T-cell (primary cell): ENCODE measurements around the gene TPPP. TPM values are rescaled to one million over a fixed set of nuclear protein-coding genes. Genes with fewer than 3 reads are reported as not detected.
A peak's percentile ranks its signal among the peaks of the same experiment; 100 is the strongest.

Experiments used
- ATAC-seq, 4 experiments: fragments of 200-7000 bp in 3 of 4; fragments of 150-1000 bp in 1 of 4; cut with Tn5 transposase; replicated peaks in 1 of 4; 1 replicate in 3 of 4; 2 replicates in 1 of 4; pipeline ENCODE4 v1.10.0; 2021; ENCODE audit warnings: moderate library complexity in 3 of 4, mild to moderate bottlenecking in 2 of 4, moderate number of reproducible peaks in 1 of 4
- CTCF ChIA-PET, 2 donors: fragments of 300-600 bp; sonication (Branson Sonifier 250); formaldehyde crosslinking; loops; one replicate each; lab custom pipeline; 2022; ENCODE audit warnings: antibody characterized with exemption in 2 of 2; lab: Charles Lee
- POLR2A ChIA-PET, 2 donors: fragments of 300-600 bp; sonication (Branson Sonifier 250); formaldehyde crosslinking; loops; one replicate each; lab custom pipeline; 2022; ENCODE audit warnings: antibody characterized with exemption in 2 of 2; lab: Charles Lee
- DNase-seq, 35 experiments: peaks; one replicate each; pipeline versions ENCODE4 v3.0.0 to v3.0.0-alpha.2; 2013 to 2023
- H3K27ac ChIP-seq: one replicate; pipeline ENCODE4 v1.5.1; 2013; ENCODE audit warnings: low read length
- H3K27me3 ChIP-seq, 2 experiments: replicated peaks in 1 of 2; 1 replicate in 1 of 2; 2 replicates in 1 of 2; pipeline versions ENCODE4 v1.6.1 to v1.7.0; 2013; ENCODE audit warnings: low read length in 1 of 2, mixed read lengths in 1 of 2; ENCODE audit not compliant: control insufficient read depth in 2 of 2, insufficient read depth in 2 of 2; ENCODE audit errors: extremely low read depth in 1 of 2
- H3K36me3 ChIP-seq, 2 donors: 1 replicate in 1 of 2; 2 replicates in 1 of 2; pipeline versions ENCODE4 v1.6.1 to v1.7.0; 2013; ENCODE audit warnings: low read length in 1 of 2; ENCODE audit not compliant: control insufficient read depth in 2 of 2, insufficient read depth in 1 of 2; ENCODE audit errors: extremely low read depth in 1 of 2
- H3K4me1 ChIP-seq, 2 experiments: 1 replicate in 1 of 2; 2 replicates in 1 of 2; pipeline versions ENCODE4 v1.6.1 to v1.7.0; 2013; ENCODE audit warnings: low read length in 2 of 2, mixed read lengths in 1 of 2; ENCODE audit not compliant: insufficient read depth in 2 of 2, control insufficient read depth in 1 of 2; ENCODE audit errors: extremely low read depth in 1 of 2
- H3K4me3 ChIP-seq, 2 donors: 1 replicate in 1 of 2; 2 replicates in 1 of 2; pipeline versions ENCODE4 v1.5.1 to v1.7.0; 2013; ENCODE audit warnings: mild to moderate bottlenecking in 2 of 2, low read length in 1 of 2, moderate library complexity in 1 of 2; ENCODE audit not compliant: control insufficient read depth in 1 of 2; ENCODE audit errors: extremely low read depth in 1 of 2
- H3K9me3 ChIP-seq: 2 replicates; pipeline ENCODE4 v1.7.0; 2013
- H3K27ac Mint-ChIP-seq, 2 donors: one replicate each; pipeline ENCODE4 v1.8.0; 2020 to 2021; ENCODE audit warnings: mild to moderate bottlenecking in 2 of 2, mixed read lengths in 2 of 2
- H3K27me3 Mint-ChIP-seq, 2 donors: one replicate each; pipeline ENCODE4 v1.8.0; 2021 to 2022; ENCODE audit warnings: mixed read lengths in 2 of 2
- H3K36me3 Mint-ChIP-seq: one replicate; pipeline ENCODE4 v1.8.0; 2021; ENCODE audit warnings: mixed read lengths
- H3K4me1 Mint-ChIP-seq, 3 donors: one replicate each; pipeline ENCODE4 v1.8.0; 2020 to 2022; ENCODE audit warnings: mixed read lengths in 3 of 3, mild to moderate bottlenecking in 1 of 3
- H3K4me3 Mint-ChIP-seq, 3 donors: one replicate each; pipeline ENCODE4 v1.8.0; 2020 to 2022; ENCODE audit warnings: mild to moderate bottlenecking in 3 of 3, mixed read lengths in 3 of 3, moderate library complexity in 3 of 3
- H3K9me3 Mint-ChIP-seq, 3 donors: one replicate each; pipeline ENCODE4 v1.8.0; 2020 to 2022; ENCODE audit warnings: mixed read lengths in 3 of 3
- WGBS: methylation state at CpG from one replicate; pipeline ENCODE4 v1.1.5; 2013; ENCODE audit warnings: missing lambda C conversion rate; ENCODE audit not compliant: insufficient coverage; 5-methylcytosine and 5-hydroxymethylcytosine counted together
- total RNA-seq, 35 experiments: library from RNA in 6 of 35; stranded (reverse) in 6 of 35; fragments of 120-200 nt in 1 of 35; gene quantifications; one replicate each; pipeline versions ENCODE4 v1.2.1 to v1.2.4 and lab custom pipeline; 2013 to 2026

The TPPP gene
- total RNA-seq, 5 donors from 2014 or later (not counting 1 experiment from before 2014, with no cell fraction given) = 0.73 to 8.2 (median 1.1) TPM

DNA sequence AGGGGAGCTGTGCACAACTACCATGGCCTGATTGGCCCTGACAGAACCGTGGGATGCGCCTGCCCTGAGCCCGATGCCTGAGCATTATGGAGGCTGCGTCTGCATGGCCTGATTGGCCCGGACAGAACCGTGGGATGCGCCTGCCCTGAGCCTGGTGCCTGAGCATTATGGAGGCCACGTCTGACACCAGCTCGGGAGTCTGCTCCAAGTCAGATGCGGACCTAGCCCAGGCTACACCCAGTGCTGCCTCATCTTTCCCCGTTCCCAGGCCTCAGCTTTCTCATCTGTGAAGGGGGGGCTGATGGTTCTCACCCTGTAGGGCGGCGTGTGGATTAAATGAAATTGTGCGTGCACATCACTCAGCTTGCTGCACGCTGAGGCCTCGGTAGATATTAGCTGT lies 73.7 kb downstream of the TPPP start:
- Histone ChIP-seq H3K9me3 (no peaks in the 10 kb centered on the region), H3K27ac (no peak overlapping the region), H3K27me3 (no peaks in the 10 kb centered on the region), H3K36me3 (peaks cover 21 to 31% of the 10 kb centered on the region in 2 donors), H3K4me3 (no peak overlapping the region), H3K4me1 (peaks cover 0 to 4% of the 10 kb centered on the region in 2 experiments)
- H3K27ac Mint-ChIP-seq = no peak overlapping the region
- H3K36me3 Mint-ChIP-seq = peaks cover 55% of the 10 kb centered on the region
- ChIA-PET CTCF (no interaction called here), POLR2A (no interaction called here)
- 95% methylated on average over 15 of the region's 16 CpGs for WGBS
- H3K27me3 Mint-ChIP-seq = no peaks in the 10 kb centered on the region
- H3K9me3 Mint-ChIP-seq = no peaks in the 10 kb centered on the region
- peaks cover 14 to 29% (median 16%) of the 10 kb centered on the region in 3 donors for H3K4me1 Mint-ChIP-seq
- DNase-seq (no peak), ATAC-seq (no peak)
- H3K4me3 Mint-ChIP-seq = no peak overlapping the region

DNA sequence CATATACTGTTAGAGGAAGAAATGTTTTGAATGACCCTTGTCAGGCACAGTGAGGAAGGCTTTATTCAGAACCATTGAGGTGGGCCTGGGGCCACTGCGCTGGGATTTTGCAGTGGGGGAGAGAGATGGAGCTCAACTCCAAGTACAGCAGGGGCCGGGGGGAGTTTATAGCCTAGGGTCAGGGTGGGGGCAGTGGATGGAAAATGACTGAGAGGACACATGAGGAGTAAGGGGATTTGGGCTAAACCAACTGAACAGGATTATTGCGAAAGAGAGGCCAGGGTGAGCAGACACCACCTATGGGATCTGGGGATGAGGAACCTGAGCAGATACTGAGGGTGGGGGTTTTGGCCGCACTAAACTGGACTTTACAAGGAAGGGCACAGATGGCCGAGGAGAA lies 74.7 kb downstream of the TPPP start:
- Mint-ChIP-seq H3K27me3 (no peaks in the 10 kb centered on the region), H3K4me1 (peaks cover 22 to 38% (median 26%) of the 10 kb centered on the region in 3 donors), H3K9me3 (no peaks in the 10 kb centered on the region), H3K36me3 (peaks cover 53% of the 10 kb centered on the region), H3K4me3 (no peak overlapping the region), H3K27ac (no peak overlapping the region)
- ChIA-PET POLR2A (no interaction called here), CTCF (no interaction called here)
- H3K4me1 ChIP-seq = peaks cover 0 to 9% of the 10 kb centered on the region in 2 experiments
- DNase-seq = no peak
- peaks cover 17 to 31% of the 10 kb centered on the region in 2 donors for H3K36me3 ChIP-seq
- no peaks in the 10 kb centered on the region for H3K27me3 ChIP-seq
- WGBS = 100% methylated on average over 3 of the region's 5 CpGs
- no peaks in the 10 kb centered on the region for H3K9me3 ChIP-seq
- H3K4me3 ChIP-seq = no peak overlapping the region
- H3K27ac ChIP-seq = no peak overlapping the region
- ATAC-seq = no peak

DNA sequence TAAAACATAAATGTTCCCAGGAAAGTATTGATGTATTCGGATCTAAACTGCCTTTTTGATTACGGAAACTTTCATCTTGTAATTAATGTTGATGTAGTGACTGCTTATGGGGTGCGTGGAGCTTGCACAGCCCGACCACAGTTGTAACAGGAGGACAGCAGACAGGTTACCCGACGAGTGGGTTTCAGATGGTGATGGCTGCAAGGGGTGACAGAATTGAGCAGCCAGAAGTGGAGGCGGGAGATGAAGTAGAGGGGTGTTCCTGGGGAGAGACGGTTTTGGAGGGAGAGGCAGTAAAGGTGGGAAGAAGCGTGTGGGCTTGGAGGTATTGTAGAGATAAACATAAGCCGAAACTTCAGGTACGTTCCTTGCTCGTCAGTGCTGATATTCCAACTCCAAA lies 75.3 kb downstream of the TPPP start:
- no peak for ATAC-seq
- H3K9me3 ChIP-seq = no peaks in the 10 kb centered on the region

DNA sequence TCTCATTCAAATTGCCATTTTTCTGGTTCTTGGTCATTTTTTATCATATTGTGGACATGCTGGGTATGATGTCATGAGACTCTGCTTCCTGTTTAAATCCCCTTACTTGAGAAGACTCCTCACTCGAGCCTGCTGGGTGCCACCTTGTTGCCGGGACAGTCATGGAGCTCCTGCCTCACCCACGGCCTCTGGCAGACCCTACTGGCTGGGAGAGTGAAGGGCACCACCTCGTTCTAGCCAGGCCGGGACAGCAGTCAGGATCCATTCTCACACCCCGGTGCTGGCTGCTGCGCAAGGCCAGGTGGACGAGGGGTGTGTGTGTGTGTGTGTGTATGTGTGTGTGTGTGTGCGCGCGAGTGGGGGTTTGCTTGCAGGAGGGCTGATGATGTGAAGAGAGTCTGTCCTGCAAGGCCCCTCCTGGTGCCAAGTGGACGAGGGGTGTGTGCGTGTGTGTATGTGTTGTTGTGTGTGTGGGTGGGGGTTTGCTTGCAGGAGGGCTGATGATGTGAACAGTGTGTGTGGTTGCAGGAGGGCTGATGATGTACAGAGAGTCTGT lies 76.6 kb downstream of the TPPP start:
- Mint-ChIP-seq H3K4me3 (no peak overlapping the region), H3K27ac (no peak overlapping the region), H3K36me3 (peaks cover 46% of the 10 kb centered on the region), H3K27me3 (no peaks in the 10 kb centered on the region), H3K9me3 (no peaks in the 10 kb centered on the region), H3K4me1 (peaks cover 29 to 46% (median 32%) of the 10 kb centered on the region in 3 donors)
- Histone ChIP-seq H3K27me3 (no peaks in the 10 kb centered on the region), H3K36me3 (peaks cover 9 to 31% of the 10 kb centered on the region in 2 donors), H3K4me3 (no peak overlapping the region), H3K4me1 (peaks cover 0 to 22% of the 10 kb centered on the region in 2 experiments), H3K27ac (no peak overlapping the region), H3K9me3 (no peaks in the 10 kb centered on the region)
- ChIA-PET POLR2A (no interaction called here), CTCF (no interaction called here)
- ATAC-seq (no peak), DNase-seq (no peak)
- 84% methylated on average over 13 of the region's 13 CpGs for WGBS

More for the DNA sequence above, 75.3 kb downstream of the TPPP start:
- Histone ChIP-seq H3K4me1 (peaks cover 0 to 14% of the 10 kb centered on the region in 2 experiments), H3K27ac (no peak overlapping the region), H3K36me3 (peaks cover 17 to 31% of the 10 kb centered on the region in 2 donors), H3K4me3 (no peak overlapping the region), H3K27me3 (no peaks in the 10 kb centered on the region)
- H3K4me1 Mint-ChIP-seq = peaks cover 26 to 42% (median 28%) of the 10 kb centered on the region in 3 donors
- H3K36me3 Mint-ChIP-seq = peaks cover 53% of the 10 kb centered on the region
- DNase-seq = no peak
- CTCF ChIA-PET = no interaction called here
- POLR2A ChIA-PET = no interaction called here
- no peaks in the 10 kb centered on the region for H3K9me3 Mint-ChIP-seq
- H3K4me3 Mint-ChIP-seq = no peak overlapping the region
- no peaks in the 10 kb centered on the region for H3K27me3 Mint-ChIP-seq
- no peak overlapping the region for H3K27ac Mint-ChIP-seq
- WGBS = 99% methylated on average over 12 of the region's 12 CpGs

DNA sequence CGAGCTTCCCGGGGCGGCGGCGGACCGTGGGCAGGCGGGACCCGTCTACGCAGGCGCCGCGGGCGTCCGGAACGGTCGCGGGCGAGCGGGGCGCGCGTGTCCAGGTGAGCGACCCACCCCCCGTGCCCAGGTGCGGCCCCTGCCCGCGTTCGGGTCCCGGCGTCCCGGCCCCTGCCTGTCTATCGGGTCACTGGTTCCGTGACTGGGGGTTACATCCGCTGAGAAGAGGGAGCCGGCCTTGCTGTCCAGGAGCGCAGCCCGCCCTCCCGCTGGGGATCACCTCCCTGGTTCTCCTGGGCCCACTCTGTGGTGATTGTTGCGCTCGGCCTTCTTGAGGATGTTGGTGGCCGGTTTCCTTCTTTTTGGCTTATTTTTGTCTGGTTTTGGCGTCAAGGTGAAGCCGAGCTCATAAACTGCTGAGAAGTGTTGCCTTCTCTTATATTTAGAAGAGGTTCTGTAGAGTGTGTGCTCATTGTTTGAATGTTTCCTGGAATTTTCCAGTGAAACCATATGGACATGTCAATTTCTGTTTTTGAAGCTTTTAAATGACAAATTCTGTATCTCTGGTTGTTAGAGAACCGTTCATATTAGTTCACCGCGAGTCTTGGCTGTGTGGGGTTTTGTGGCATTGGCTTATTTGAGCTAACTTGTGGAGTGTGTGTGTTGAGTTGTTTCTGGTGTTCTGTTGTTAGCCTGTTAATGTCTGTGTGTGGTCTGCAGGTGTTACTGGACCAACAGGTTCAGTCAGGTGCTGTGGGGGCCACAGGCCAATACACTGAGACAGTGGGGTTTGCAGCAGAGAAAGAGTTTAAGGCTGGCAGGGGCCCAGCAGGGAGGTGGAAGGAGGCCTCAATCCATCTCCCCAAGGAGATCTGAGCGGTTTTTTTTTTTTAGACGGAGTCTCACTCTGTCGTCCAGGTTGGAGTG lies 80.4 kb downstream of the TPPP start:
- DNase-seq (peak in 2 of 35 experiments; percentile 7 to 10), ATAC-seq (peak; percentile 20 to 40 (median 32))
- 11% methylated on average over 39 of the region's 49 CpGs for WGBS
- Mint-ChIP-seq H3K36me3 (peaks cover 13% of the 10 kb centered on the region), H3K9me3 (no peaks in the 10 kb centered on the region), H3K4me3 (peak overlapping the region; percentile 89 to 93 (median 90)), H3K4me1 (peaks cover 37 to 59% (median 50%) of the 10 kb centered on the region in 3 donors), H3K27ac (peak overlapping the region in 1 of 2 donors; percentile 77), H3K27me3 (peaks cover 1 to 6% of the 10 kb centered on the region in 2 donors)
- Histone ChIP-seq H3K36me3 (peaks cover 2 to 4% of the 10 kb centered on the region in 2 donors), H3K27ac (no peak overlapping the region), H3K27me3 (peaks cover 0 to 12% of the 10 kb centered on the region in 2 experiments), H3K9me3 (no peaks in the 10 kb centered on the region), H3K4me1 (peaks cover 4 to 34% of the 10 kb centered on the region in 2 experiments), H3K4me3 (peak overlapping the region; percentile 80 to 92)
- CTCF ChIA-PET = no interaction called here
- POLR2A ChIA-PET = no interaction called here

DNA sequence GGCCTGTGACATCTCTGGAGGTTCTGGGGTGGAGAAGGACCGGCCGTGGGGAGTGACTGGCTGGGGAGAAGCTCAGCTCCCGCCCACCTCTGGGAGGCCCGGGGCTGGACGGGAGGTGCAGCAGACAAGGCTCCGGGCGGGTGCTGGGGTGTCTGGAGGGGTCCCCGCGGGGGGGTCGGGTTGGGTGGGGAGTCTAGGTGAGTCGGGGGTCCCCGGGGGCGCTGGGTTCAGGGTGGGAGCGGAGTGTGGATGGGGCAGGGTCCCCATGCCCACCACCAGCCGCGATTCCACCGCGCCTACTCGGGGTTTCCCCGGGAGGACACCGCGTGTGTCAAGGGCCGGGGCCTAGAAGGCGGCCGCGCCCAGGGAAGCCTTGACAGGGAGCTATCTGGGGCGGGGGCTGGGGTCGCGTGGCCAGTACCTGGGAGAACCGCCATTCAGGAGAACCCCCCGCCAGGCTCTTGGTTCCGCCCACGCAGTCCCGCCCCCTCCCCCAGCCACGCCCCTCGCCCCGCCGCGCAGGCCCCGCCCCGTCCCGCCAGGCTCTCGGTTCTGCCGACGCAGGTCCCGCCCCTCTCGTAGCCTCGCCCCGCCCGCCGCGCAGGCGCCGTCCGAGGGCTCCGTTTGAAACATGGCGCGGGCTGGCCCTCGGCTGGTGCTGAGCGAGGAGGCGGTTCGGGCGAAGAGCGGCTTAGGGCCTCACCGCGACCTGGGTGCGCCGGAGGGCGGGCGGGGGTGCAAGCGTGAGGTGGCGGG lies 81.2 kb downstream of the TPPP start, which contains the start of gene CEP72:
TSS of gene CEP72 (plus strand) at position 610 of the 756 bp plus-strand sequence. CDS start at position 632, 22 bp downstream.
- Mint-ChIP-seq H3K36me3 (peaks cover 13% of the 10 kb centered on the region), H3K27ac (peak within 1 kb of the TSS; percentile 48 to 77), H3K4me1 (peaks cover 45 to 65% (median 57%) of the 10 kb centered on the region in 3 donors), H3K4me3 (peak within 1 kb of the TSS; percentile 89 to 93 (median 90)), H3K9me3 (no peaks in the 10 kb centered on the region), H3K27me3 (peaks cover 10 to 14% of the 10 kb centered on the region in 2 donors)
- Histone ChIP-seq H3K27me3 (peaks cover 0 to 20% of the 10 kb centered on the region in 2 experiments), H3K36me3 (no peaks in the 10 kb centered on the region), H3K4me3 (peak within 1 kb of the TSS; percentile 80 to 92), H3K27ac (peak within 1 kb of the TSS; percentile 52), H3K9me3 (no peaks in the 10 kb centered on the region), H3K4me1 (peaks cover 4 to 41% of the 10 kb centered on the region in 2 experiments)
- ChIA-PET POLR2A (no interaction called here), CTCF (no interaction called here)
- WGBS = 0% methylated on average over 31 of the region's 72 CpGs
- DNase-seq (peak; percentile 81 to 95 (median 91)), ATAC-seq (peak; percentile 93 to 99 (median 94))
